SK-N-SH treated with all-trans-retinoic acid at 6 μM for 48 hours (cell line): ENCODE results near the gene STXBP1.

Source experiments
- ATAC-seq: fragments of 200-7000 bp; cut with Tn5 transposase; 3 replicates; pipeline ENCODE4 v1.9.1; 2020; ENCODE audit warnings: mild to moderate bottlenecking, moderate library complexity
- ARNTL ChIP-seq: fragments of 450-650 bp; formaldehyde crosslinking; IDR thresholded peaks from 2 replicates; pipeline ENCODE4 v1.5.0; 2020; ENCODE audit warnings: low read depth, mild to moderate bottlenecking, moderate library complexity, borderline replicate concordance
- BACH2 ChIP-seq: fragments of 250-450 bp; sonication (Bioruptor Pico); IDR thresholded peaks from 2 replicates; pipeline ENCODE4 v1.9.0; 2021; ENCODE audit warnings: mild to moderate bottlenecking, borderline replicate concordance
- CSDC2 ChIP-seq: fragments of 250-450 bp; sonication (Bioruptor Pico); IDR thresholded peaks from 2 replicates; pipeline ENCODE4 v1.5.0; 2020; ENCODE audit warnings: mild to moderate bottlenecking, moderate library complexity
- ESRRG ChIP-seq: fragments of 250-450 bp; sonication (Bioruptor Pico); IDR thresholded peaks from 2 replicates; pipeline ENCODE4 v1.6.1; 2021; ENCODE audit warnings: mild to moderate bottlenecking
- GLIS3 ChIP-seq: fragments of 250-450 bp; sonication (Bioruptor Pico); IDR thresholded peaks from 2 replicates; pipeline ENCODE4 v1.5.0; 2020; ENCODE audit warnings: mild to moderate bottlenecking, moderate library complexity
- ISL1 ChIP-seq: fragments of 250-450 bp; sonication (Bioruptor Pico); IDR thresholded peaks from 2 replicates; pipeline ENCODE4 v2.1.2; 2022; ENCODE audit warnings: mild to moderate bottlenecking, moderate library complexity
- OSR1 ChIP-seq: fragments of 250-450 bp; sonication (Bioruptor Pico); IDR thresholded peaks from 2 replicates; pipeline ENCODE4 v1.8.0; 2022; ENCODE audit warnings: moderate library complexity, mild to moderate bottlenecking, inconsistent platforms
- PPARA ChIP-seq: fragments of 250-450 bp; sonication (Bioruptor Pico); IDR thresholded peaks from 2 replicates; pipeline ENCODE4 v1.5.0; 2020; ENCODE audit warnings: mild to moderate bottlenecking, borderline replicate concordance
- RARB ChIP-seq: fragments of 250-450 bp; sonication (Bioruptor Pico); IDR thresholded peaks from 2 replicates; pipeline ENCODE4 v1.8.0; 2021; ENCODE audit warnings: mild to moderate bottlenecking, moderate library complexity
- SNAI2 ChIP-seq: fragments of 250-450 bp; sonication (Bioruptor Pico); IDR thresholded peaks from 2 replicates; pipeline ENCODE4 v1.5.0; 2020; ENCODE audit warnings: mild to moderate bottlenecking, moderate library complexity
- TCF4 ChIP-seq: fragments of 250-450 bp; sonication (Bioruptor Pico); IDR thresholded peaks from 2 replicates; pipeline ENCODE4 v1.8.0; 2021; ENCODE audit warnings: mild to moderate bottlenecking, moderate library complexity, borderline replicate concordance
- TOX ChIP-seq: fragments of 250-450 bp; sonication (Bioruptor Pico); IDR thresholded peaks from 2 replicates; pipeline ENCODE4 v1.8.0; 2021; ENCODE audit warnings: mild to moderate bottlenecking, moderate library complexity, borderline replicate concordance
- ZC3H10 ChIP-seq: fragments of 250-450 bp; sonication (Bioruptor Pico); IDR thresholded peaks from 2 replicates; pipeline ENCODE4 v1.5.1; 2021; ENCODE audit warnings: mild to moderate bottlenecking, moderate library complexity
- ZFP3 ChIP-seq: fragments of 250-450 bp; sonication (Bioruptor Pico); IDR thresholded peaks from 2 replicates; pipeline ENCODE4 v1.5.0; 2020; ENCODE audit warnings: mild to moderate bottlenecking, moderate library complexity
- ZFP30 ChIP-seq: fragments of 450-650 bp; formaldehyde crosslinking; IDR thresholded peaks from 2 replicates; pipeline ENCODE4 v1.5.0; 2022; ENCODE audit warnings: mild to moderate bottlenecking, moderate library complexity
- ZNF565 ChIP-seq: fragments of 450-650 bp; formaldehyde crosslinking; conservative IDR thresholded peaks from 2 replicates; pipeline ENCODE4 v1.5.0; 2020; ENCODE audit warnings: low read depth, mild to moderate bottlenecking, moderate library complexity
- ZNF70 ChIP-seq: fragments of 450-650 bp; formaldehyde crosslinking; IDR thresholded peaks from 2 replicates; pipeline ENCODE4 v1.5.0; 2020; ENCODE audit warnings: mild to moderate bottlenecking, moderate library complexity
- ZNF8 ChIP-seq: fragments of 450-650 bp; formaldehyde crosslinking; IDR thresholded peaks from 2 replicates; pipeline ENCODE4 v1.5.0; 2020; ENCODE audit warnings: mild to moderate bottlenecking, moderate library complexity
- TF ChIP-seq, protein P1 (sequence below): fragments of 250-450 bp; sonication (Bioruptor Pico); IDR thresholded peaks from 2 replicates; pipeline ENCODE4 v1.5.1; 2020; ENCODE audit warnings: low read depth, mild to moderate bottlenecking, moderate library complexity
- TF ChIP-seq, protein P2 (sequence below): fragments of 250-450 bp; sonication (Bioruptor Pico); IDR thresholded peaks from 2 replicates; pipeline ENCODE4 v1.5.1; 2021; ENCODE audit warnings: mild to moderate bottlenecking, moderate library complexity
- TF ChIP-seq, protein P3 (sequence below): fragments of 250-450 bp; sonication (Bioruptor Pico); IDR thresholded peaks from 2 replicates; pipeline ENCODE4 v1.8.0; 2021; ENCODE audit warnings: low read depth, mild to moderate bottlenecking, moderate library complexity, borderline replicate concordance
- TF ChIP-seq, protein P4 (sequence below): fragments of 250-450 bp; sonication (Bioruptor Pico); IDR thresholded peaks from 2 replicates; pipeline ENCODE4 v1.8.0; 2020; ENCODE audit warnings: mild to moderate bottlenecking, moderate library complexity, borderline replicate concordance

STXBP1 gene

DNA sequence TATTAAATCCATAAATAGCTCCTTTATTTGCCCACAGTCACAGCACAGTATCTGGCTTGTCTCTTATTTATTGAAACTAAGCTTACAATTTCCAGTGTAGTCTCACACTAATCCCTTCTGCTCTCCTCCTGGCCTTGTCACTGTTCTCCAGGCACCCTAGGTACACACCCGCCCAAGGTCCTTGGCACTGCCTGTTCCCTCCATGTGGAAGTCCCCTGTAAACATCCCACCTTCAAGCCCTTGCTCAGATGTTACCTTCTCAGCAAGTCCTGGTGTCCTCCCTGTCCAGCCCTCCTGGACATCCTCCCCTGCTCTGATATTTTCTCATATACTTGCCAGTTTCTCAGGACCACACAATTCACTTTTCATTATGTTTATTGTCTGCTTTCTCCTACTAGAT, 50.5 kb downstream of the STXBP1 start:
- no peak for ATAC-seq
- no peak for TF ChIP-seq ISL1 (CRISPR knock-in tag)
- no peak for TF ChIP-seq ZNF70 (CRISPR knock-in tag)
- TF ChIP-seq ZNF565 (CRISPR knock-in tag): no peak
- TF ChIP-seq ZFP30 (CRISPR knock-in tag): no peak
- TF ChIP-seq TCF4 (CRISPR knock-in tag): no peak
- no peak for TF ChIP-seq GLIS3 (CRISPR knock-in tag)
- no peak for TF ChIP-seq ZC3H10
- TF ChIP-seq, protein P1, sequence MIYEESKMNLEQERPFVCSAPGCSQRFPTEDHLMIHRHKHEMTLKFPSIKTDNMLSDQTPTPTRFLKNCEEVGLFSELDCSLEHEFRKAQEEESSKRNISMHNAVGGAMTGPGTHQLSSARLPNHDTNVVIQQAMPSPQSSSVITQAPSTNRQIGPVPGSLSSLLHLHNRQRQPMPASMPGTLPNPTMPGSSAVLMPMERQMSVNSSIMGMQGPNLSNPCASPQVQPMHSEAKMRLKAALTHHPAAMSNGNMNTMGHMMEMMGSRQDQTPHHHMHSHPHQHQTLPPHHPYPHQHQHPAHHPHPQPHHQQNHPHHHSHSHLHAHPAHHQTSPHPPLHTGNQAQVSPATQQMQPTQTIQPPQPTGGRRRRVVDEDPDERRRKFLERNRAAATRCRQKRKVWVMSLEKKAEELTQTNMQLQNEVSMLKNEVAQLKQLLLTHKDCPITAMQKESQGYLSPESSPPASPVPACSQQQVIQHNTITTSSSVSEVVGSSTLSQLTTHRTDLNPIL (CRISPR knock-in tag): no peak
- no peak for TF ChIP-seq TOX (CRISPR knock-in tag)
- TF ChIP-seq CSDC2: no peak
- TF ChIP-seq ZNF8 (CRISPR knock-in tag): no peak
- TF ChIP-seq, protein P2, sequence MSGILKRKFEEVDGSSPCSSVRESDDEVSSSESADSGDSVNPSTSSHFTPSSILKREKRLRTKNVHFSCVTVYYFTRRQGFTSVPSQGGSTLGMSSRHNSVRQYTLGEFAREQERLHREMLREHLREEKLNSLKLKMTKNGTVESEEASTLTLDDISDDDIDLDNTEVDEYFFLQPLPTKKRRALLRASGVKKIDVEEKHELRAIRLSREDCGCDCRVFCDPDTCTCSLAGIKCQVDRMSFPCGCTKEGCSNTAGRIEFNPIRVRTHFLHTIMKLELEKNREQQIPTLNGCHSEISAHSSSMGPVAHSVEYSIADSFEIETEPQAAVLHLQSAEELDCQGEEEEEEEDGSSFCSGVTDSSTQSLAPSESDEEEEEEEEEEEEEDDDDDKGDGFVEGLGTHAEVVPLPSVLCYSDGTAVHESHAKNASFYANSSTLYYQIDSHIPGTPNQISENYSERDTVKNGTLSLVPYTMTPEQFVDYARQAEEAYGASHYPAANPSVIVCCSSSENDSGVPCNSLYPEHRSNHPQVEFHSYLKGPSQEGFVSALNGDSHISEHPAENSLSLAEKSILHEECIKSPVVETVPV (CRISPR knock-in tag): no peak
- TF ChIP-seq, protein P3, sequence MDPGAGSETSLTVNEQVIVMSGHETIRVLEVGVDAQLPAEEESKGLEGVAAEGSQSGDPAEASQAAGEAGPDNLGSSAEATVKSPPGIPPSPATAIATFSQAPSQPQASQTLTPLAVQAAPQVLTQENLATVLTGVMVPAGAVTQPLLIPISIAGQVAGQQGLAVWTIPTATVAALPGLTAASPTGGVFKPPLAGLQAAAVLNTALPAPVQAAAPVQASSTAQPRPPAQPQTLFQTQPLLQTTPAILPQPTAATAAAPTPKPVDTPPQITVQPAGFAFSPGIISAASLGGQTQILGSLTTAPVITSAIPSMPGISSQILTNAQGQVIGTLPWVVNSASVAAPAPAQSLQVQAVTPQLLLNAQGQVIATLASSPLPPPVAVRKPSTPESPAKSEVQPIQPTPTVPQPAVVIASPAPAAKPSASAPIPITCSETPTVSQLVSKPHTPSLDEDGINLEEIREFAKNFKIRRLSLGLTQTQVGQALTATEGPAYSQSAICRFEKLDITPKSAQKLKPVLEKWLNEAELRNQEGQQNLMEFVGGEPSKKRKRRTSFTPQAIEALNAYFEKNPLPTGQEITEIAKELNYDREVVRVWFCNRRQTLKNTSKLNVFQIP (CRISPR knock-in tag): no peak
- no peak for TF ChIP-seq BACH2 (CRISPR knock-in tag)
- TF ChIP-seq SNAI2 (CRISPR knock-in tag): no peak
- TF ChIP-seq, protein P4, sequence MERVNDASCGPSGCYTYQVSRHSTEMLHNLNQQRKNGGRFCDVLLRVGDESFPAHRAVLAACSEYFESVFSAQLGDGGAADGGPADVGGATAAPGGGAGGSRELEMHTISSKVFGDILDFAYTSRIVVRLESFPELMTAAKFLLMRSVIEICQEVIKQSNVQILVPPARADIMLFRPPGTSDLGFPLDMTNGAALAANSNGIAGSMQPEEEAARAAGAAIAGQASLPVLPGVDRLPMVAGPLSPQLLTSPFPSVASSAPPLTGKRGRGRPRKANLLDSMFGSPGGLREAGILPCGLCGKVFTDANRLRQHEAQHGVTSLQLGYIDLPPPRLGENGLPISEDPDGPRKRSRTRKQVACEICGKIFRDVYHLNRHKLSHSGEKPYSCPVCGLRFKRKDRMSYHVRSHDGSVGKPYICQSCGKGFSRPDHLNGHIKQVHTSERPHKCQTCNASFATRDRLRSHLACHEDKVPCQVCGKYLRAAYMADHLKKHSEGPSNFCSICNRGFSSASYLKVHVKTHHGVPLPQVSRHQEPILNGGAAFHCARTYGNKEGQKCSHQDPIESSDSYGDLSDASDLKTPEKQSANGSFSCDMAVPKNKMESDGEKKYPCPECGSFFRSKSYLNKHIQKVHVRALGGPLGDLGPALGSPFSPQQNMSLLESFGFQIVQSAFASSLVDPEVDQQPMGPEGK (CRISPR knock-in tag): no peak
- TF ChIP-seq RARB (CRISPR knock-in tag): no peak
- TF ChIP-seq, all 23 proteins: peak for 0

DNA sequence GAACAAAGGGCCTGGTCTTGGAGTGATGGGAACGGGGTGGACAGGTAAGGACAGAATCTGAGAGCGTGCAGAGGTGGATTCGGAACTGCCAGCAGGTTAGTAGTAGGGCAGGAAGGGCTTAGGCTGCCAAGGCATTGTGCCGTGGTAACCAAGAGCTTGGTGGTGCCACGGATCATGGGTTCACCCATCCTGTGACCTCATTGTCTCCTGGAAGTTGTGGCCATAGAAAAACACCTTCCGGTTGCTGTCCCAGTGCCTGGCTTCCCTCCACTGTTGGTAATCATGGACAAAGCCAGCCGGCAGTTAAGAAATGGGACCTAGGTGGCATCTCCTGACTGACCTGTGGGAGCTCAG, 52.2 kb downstream of the STXBP1 start:
- TF ChIP-seq GLIS3 (CRISPR knock-in tag): no peak
- no peak for TF ChIP-seq ZFP3 (CRISPR knock-in tag)
- no peak for TF ChIP-seq OSR1 (CRISPR knock-in tag)
- TF ChIP-seq ZNF565 (CRISPR knock-in tag): no peak
- no peak for TF ChIP-seq TCF4 (CRISPR knock-in tag)
- no peak for TF ChIP-seq ESRRG (CRISPR knock-in tag)
- TF ChIP-seq, protein P4 (CRISPR knock-in tag): no peak
- TF ChIP-seq RARB (CRISPR knock-in tag): no peak
- no peak for TF ChIP-seq CSDC2
- TF ChIP-seq ZNF8 (CRISPR knock-in tag): no peak
- no peak for TF ChIP-seq ZNF70 (CRISPR knock-in tag)
- TF ChIP-seq, protein P2 (CRISPR knock-in tag): no peak
- no peak for TF ChIP-seq ARNTL (CRISPR knock-in tag)
- TF ChIP-seq PPARA (CRISPR knock-in tag): no peak
- TF ChIP-seq, protein P1 (CRISPR knock-in tag): no peak
- TF ChIP-seq, all 23 proteins: peak for 0
- peak; percentile 8; the same call in 1 of the 3 replicates for ATAC-seq
